ENCODE results near the gene DEXI.

- no peak for TF ChIP-seq CTCF (IDR thresholded peaks at IDR 0.05)
- no peak for TF ChIP-seq EP300 (IDR thresholded peaks at IDR 0.05)
- no peak for TF ChIP-seq POLR2A (IDR thresholded peaks at IDR 0.05; ENCODE audit: low read depth)
Observed at GRCh38 chr16:10895053-10895946, 47.0 kb downstream of the DEXI start.

All from esophagus muscularis mucosa (tissue), 4 donors.